Measurements from ENCODE around the gene RASA2. TPM values are rescaled to one million over a fixed set of nuclear protein-coding genes. Genes with fewer than 3 reads are reported as not detected.
"Not testable (repeated sequence)": the region's sequence is repeated elsewhere in the genome, so short reads cannot be mapped to it uniquely, and the experiment has no call there.

RASA2 gene
- polyA plus RNA-seq, 4 donors: 18.8 to 26.8 (median 23.8) TPM

DNA sequence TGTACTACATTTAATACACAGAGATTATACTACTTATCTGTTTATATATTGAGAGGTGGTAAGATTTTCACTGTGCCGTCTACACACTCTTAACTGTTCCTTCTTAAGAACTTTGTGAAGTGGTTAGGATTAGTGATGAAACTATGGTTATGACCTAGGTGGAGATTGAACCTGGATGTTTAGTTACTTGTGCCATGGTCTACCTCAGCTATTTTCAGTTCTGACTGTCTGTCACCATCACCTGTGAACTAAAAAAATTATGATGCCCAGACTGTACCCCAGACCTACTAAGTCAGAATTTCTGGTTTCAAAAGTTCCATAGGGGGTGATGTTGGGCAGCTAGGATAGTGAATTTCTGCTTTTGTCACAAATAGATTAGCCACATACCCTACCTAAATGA lies 6.4 kb downstream of the RASA2 start:
- DNase-seq (ENCODE audit: low read depth in 4 of 4, low spot score in 3 of 4): no peak

- DNase-seq (ENCODE audit: low read depth in 4 of 4, low spot score in 3 of 4): not testable (repeated sequence)
Observed at GRCh38 chr3:141497589-141497988, 10.8 kb downstream of the RASA2 start.

GRCh38 chr3:141498598-141499223 lies 11.9 kb downstream of the RASA2 start:
- DNase-seq (ENCODE audit: low read depth in 4 of 4, low spot score in 3 of 4): no peak

- DNase-seq (ENCODE audit: low read depth in 4 of 4, low spot score in 3 of 4): no peak
Observed at GRCh38 chr3:141499284-141499683, 12.5 kb downstream of the RASA2 start.

- DNase-seq (ENCODE audit: low read depth in 4 of 4, low spot score in 3 of 4): no peak
Observed at GRCh38 chr3:141499965-141500364, 13.1 kb downstream of the RASA2 start.

GRCh38 chr3:141500397-141500796 lies 13.6 kb downstream of the RASA2 start:
- DNase-seq (ENCODE audit: low read depth in 4 of 4, low spot score in 3 of 4): no peak

DNA sequence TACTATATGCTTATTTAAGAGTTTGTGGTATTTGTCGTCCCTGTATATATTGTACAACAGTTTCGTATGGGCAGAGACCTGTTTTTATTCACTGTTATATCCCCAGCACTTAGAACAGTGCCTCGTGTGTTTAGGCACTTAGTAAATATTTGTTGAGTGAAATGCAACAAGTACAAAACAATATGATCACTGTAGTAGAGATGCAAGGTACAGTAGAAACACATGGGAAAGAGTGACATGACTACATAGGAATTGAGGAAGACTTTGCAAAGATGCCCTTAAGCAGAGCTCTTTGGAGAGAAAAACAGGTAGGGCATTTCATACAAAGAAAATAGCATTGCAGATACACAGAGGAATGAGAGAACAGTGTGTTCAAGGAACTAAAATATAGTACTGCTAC lies 18.3 kb downstream of the RASA2 start:
- no peak for DNase-seq (ENCODE audit: low read depth in 4 of 4, low spot score in 3 of 4)

DNA sequence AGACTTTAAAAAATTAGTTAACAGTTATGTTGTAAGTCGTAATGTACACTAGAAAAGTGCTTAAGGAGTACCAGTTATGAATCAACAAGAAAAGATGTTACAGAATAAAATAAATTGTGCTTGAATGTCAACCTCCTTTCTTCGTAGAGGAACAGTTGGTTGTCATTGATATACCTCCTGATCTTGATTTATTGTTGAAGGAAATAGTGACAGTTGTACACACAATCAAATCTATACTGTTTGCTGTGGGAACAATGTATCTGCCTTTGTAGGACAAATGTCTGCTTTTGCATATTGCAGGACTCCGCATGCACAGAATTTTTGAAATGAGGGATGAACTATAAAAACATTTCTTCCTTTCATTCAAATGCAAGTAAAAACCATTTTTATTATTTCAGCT lies 19.2 kb downstream of the RASA2 start:
- no peak for DNase-seq (ENCODE audit: low read depth in 4 of 4, low spot score in 3 of 4)

- no peak for DNase-seq (ENCODE audit: low read depth in 4 of 4, low spot score in 3 of 4)
Observed at GRCh38 chr3:141507392-141508066, 20.7 kb downstream of the RASA2 start.

- no peak for DNase-seq (ENCODE audit: low read depth in 4 of 4, low spot score in 3 of 4)
Observed at GRCh38 chr3:141508067-141508436, 21.2 kb downstream of the RASA2 start.

GRCh38 chr3:141511361-141511760 lies 24.5 kb downstream of the RASA2 start:
- no peak for DNase-seq (ENCODE audit: low read depth in 4 of 4, low spot score in 3 of 4)

- DNase-seq (ENCODE audit: low read depth in 4 of 4, low spot score in 3 of 4): no peak
Observed at GRCh38 chr3:141514382-141514781, 27.6 kb downstream of the RASA2 start.

- DNase-seq (ENCODE audit: low read depth in 4 of 4, low spot score in 3 of 4): no peak
Observed at GRCh38 chr3:141519587-141519986, 32.8 kb downstream of the RASA2 start.

- DNase-seq (ENCODE audit: low read depth in 4 of 4, low spot score in 3 of 4): no peak
Observed at GRCh38 chr3:141521781-141522180, 35.0 kb downstream of the RASA2 start.

DNA sequence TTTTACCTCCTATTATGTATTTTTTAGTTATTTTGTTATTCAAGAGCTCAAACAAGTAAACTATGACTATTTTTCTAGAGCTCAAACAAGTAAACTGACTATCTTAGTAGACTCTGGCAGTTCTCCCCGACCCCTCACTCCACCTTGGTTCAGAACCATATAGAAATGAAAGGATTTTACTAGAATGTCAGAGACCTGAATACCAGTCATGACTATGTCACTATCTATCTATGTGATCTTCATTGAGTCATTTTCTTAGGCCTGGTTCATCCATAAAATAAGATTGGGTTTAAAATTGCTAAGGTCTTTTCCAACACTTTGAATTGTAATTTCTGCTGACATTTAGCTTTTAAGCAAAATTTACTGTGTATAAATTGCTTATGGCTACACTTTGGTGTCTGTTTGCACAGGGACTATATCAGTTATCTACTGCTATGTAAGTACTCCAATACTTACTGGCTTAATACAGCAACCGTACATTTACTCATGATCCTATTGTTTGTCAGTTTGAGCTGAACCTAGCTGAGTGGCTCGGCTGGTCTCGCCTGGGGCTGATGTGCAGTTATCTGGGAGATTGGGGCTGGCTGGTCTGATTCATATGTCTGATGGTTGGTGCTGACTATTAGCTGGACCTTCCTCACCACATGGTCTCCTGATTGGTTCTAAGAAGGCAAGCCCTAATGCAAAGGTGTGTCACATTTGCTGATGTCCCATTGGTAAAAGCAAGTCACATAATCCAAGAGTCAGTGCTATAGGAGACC lies 37.0 kb downstream of the RASA2 start:
- no peak for DNase-seq (ENCODE audit: low read depth in 4 of 4, low spot score in 3 of 4)

GRCh38 chr3:141524988-141525387 lies 38.2 kb downstream of the RASA2 start:
- DNase-seq (ENCODE audit: low read depth in 4 of 4, low spot score in 3 of 4): no peak

GRCh38 chr3:141525814-141526213 lies 39.0 kb downstream of the RASA2 start:
- DNase-seq (ENCODE audit: low read depth in 4 of 4, low spot score in 3 of 4): no peak

- no peak for DNase-seq (ENCODE audit: low read depth in 4 of 4, low spot score in 3 of 4)
Observed at GRCh38 chr3:141526709-141527108, 39.9 kb downstream of the RASA2 start.

GRCh38 chr3:141528800-141529199 lies 42.0 kb downstream of the RASA2 start:
- DNase-seq (ENCODE audit: low read depth in 4 of 4, low spot score in 3 of 4): no peak

DNA sequence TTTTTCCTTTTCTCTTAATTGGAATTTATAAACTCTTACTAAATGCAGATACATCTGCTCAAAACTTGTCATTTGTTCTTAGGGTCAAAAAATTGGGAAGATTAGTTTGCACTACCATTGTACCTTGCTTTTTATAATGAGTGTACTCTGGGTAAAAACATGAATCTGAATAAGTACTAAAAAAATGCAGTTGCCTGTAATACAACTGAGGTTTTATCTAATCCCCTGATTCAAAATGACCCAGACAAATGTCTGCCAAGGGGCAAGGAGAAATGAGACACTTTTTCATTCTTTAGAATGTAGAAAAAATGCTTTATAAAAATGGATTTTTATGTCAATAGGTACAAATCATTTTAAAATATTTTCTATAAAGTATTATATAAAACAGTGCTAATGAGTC lies 42.4 kb downstream of the RASA2 start:
- no peak for DNase-seq (ENCODE audit: low read depth in 4 of 4, low spot score in 3 of 4)

GRCh38 chr3:141529717-141530414 lies 43.0 kb downstream of the RASA2 start:
- DNase-seq (ENCODE audit: low read depth in 4 of 4, low spot score in 3 of 4): no peak

Data from left renal pelvis (tissue), 4 donors.